Measurements from ENCODE around the gene NOL6. TPM values are rescaled to one million over a fixed set of nuclear protein-coding genes. Genes with fewer than 3 reads are reported as not detected.
"Not testable (repeated sequence)": the region's sequence is repeated elsewhere in the genome, so short reads cannot be mapped to it uniquely, and the experiment has no call there.

Gene NOL6
- total RNA-seq, 1 experiment from 2014 or later: 27.0 TPM

- no peak for DNase-seq (ENCODE audit: low spot score)
Observed at GRCh38 chr9:33435821-33436277, 37.9 kb downstream of the NOL6 start.

- DNase-seq (ENCODE audit: low spot score): no peak
Observed at GRCh38 chr9:33434317-33435105, 39.2 kb downstream of the NOL6 start.

- DNase-seq (ENCODE audit: low spot score): no peak
Observed at GRCh38 chr9:33433871-33434270, 39.9 kb downstream of the NOL6 start.

GRCh38 chr9:33431420-33431819, 42.3 kb downstream of the NOL6 start:
- DNase-seq (ENCODE audit: low spot score): no peak

GRCh38 chr9:33430942-33431341, 42.8 kb downstream of the NOL6 start:
- DNase-seq (ENCODE audit: low spot score): peak; percentile 76

GRCh38 chr9:33429256-33429985, 44.3 kb downstream of the NOL6 start:
- DNase-seq (ENCODE audit: low spot score): no peak

- no peak for DNase-seq (ENCODE audit: low spot score)
Observed at GRCh38 chr9:33426843-33427293, 46.9 kb downstream of the NOL6 start.

- no peak for DNase-seq (ENCODE audit: low spot score)
Observed at GRCh38 chr9:33425128-33425533, 48.6 kb downstream of the NOL6 start.

- DNase-seq (ENCODE audit: low spot score): not testable (repeated sequence)
Observed at GRCh38 chr9:33424492-33424891, 49.2 kb downstream of the NOL6 start.

GRCh38 chr9:33424043-33424442, 49.7 kb downstream of the NOL6 start:
- DNase-seq (ENCODE audit: low spot score): not testable (repeated sequence)

- DNase-seq (ENCODE audit: low spot score): no peak
Observed at GRCh38 chr9:33419708-33420303, 53.9 kb downstream of the NOL6 start.

GRCh38 chr9:33418090-33418489, 55.6 kb downstream of the NOL6 start:
- no peak for DNase-seq (ENCODE audit: low spot score)

- DNase-seq (ENCODE audit: low spot score): no peak
Observed at GRCh38 chr9:33416996-33417395, 56.7 kb downstream of the NOL6 start.

GRCh38 chr9:33415501-33416038, 58.2 kb downstream of the NOL6 start:
- no peak for DNase-seq (ENCODE audit: low spot score)

- no peak for DNase-seq (ENCODE audit: low spot score)
Observed at GRCh38 chr9:33414889-33415500, 58.7 kb downstream of the NOL6 start.

- no peak for DNase-seq (ENCODE audit: low spot score)
Observed at GRCh38 chr9:33414268-33414667, 59.5 kb downstream of the NOL6 start.

Other genes with a start within 250 kb of the NOL6 start
- gene SPINK4, start 233.8 kb downstream of the NOL6 start, total RNA-seq (2014; rRNA removed; shearing (Covaris generic)): not detected in 2 replicates
- gene BAG1, start 209.2 kb downstream of the NOL6 start, total RNA-seq (2014; rRNA removed; shearing (Covaris generic)): 29.5 and 30.7 TPM in 2 replicates
- gene CHMP5, start 208.9 kb downstream of the NOL6 start, total RNA-seq (2014; rRNA removed; shearing (Covaris generic)): 137 and 153 TPM in 2 replicates
- 16.3 and 21.7 TPM in 2 replicates for gene NFX1, start 183.4 kb downstream of the NOL6 start, total RNA-seq (2014; rRNA removed; shearing (Covaris generic))
- gene AQP7, start 71.4 kb downstream of the NOL6 start, total RNA-seq (2014; rRNA removed; shearing (Covaris generic)): 0.12 TPM in 1 of 2 replicates, not detected in the other
- gene AQP3, start 26.3 kb downstream of the NOL6 start, total RNA-seq (2014; rRNA removed; shearing (Covaris generic)): 0.79 and 2.2 TPM in 2 replicates
- 10.6 and 12.6 TPM in 2 replicates for gene ANKRD18B, start 50.3 kb upstream of the NOL6 start, total RNA-seq (2014; rRNA removed; shearing (Covaris generic))